Measurements from ENCODE around the gene TMEM163. TPM values are rescaled to one million over a fixed set of nuclear protein-coding genes. Genes with fewer than 3 reads are reported as not detected.

TMEM163 gene
- total RNA-seq, 1 donor from 2014 or later: not detected

GRCh38 chr2:134457765-134458472 is 260.9 kb downstream of the TMEM163 start:
- FAIRE-seq: no peak
- no peak overlapping the region for H3K4me3 ChIP-seq (ENCODE audit: low read depth, low read length)
- DNase-seq (ENCODE audit: low read depth): peak; percentile 8
- TF ChIP-seq CTCF (IDR thresholded peaks at IDR 0.05; ENCODE audit: insufficient read depth, low read length, severe bottlenecking): no peak
- no peaks in the 10 kb centered on the region for H3K36me3 ChIP-seq (ENCODE audit: control insufficient read depth, insufficient read depth, low read length)
- no peaks in the 10 kb centered on the region for H3K27me3 ChIP-seq (ENCODE audit: control insufficient read depth, insufficient read depth, low read length)

- FAIRE-seq: no peak
- H3K4me3 ChIP-seq (ENCODE audit: low read depth, low read length): no peak overlapping the region
- H3K36me3 ChIP-seq (ENCODE audit: control insufficient read depth, insufficient read depth, low read length): no peaks in the 10 kb centered on the region
- DNase-seq (ENCODE audit: low read depth): no peak
- no peak for TF ChIP-seq CTCF (IDR thresholded peaks at IDR 0.05; ENCODE audit: insufficient read depth, low read length, severe bottlenecking)
- H3K27me3 ChIP-seq (ENCODE audit: control insufficient read depth, insufficient read depth, low read length): no peaks in the 10 kb centered on the region
Measured at GRCh38 chr2:134457353-134457752, 261.4 kb downstream of the TMEM163 start.

- no peak for FAIRE-seq
- DNase-seq (ENCODE audit: low read depth): no peak
Measured at GRCh38 chr2:134455426-134455825, 263.4 kb downstream of the TMEM163 start.

GRCh38 chr2:134454931-134455330 is 263.9 kb downstream of the TMEM163 start:
- no peaks in the 10 kb centered on the region for H3K27me3 ChIP-seq (ENCODE audit: control insufficient read depth, insufficient read depth, low read length)
- H3K36me3 ChIP-seq (ENCODE audit: control insufficient read depth, insufficient read depth, low read length): no peaks in the 10 kb centered on the region
- TF ChIP-seq CTCF (IDR thresholded peaks at IDR 0.05; ENCODE audit: insufficient read depth, low read length, severe bottlenecking): no peak
- FAIRE-seq (no peak), DNase-seq (ENCODE audit: low read depth) (no peak)
- no peak overlapping the region for H3K4me3 ChIP-seq (ENCODE audit: low read depth, low read length)

More at GRCh38 chr2:134455426-134455825, 263.4 kb downstream of the TMEM163 start:
- H3K27me3 ChIP-seq (ENCODE audit: control insufficient read depth, insufficient read depth, low read length): no peaks in the 10 kb centered on the region
- TF ChIP-seq CTCF (IDR thresholded peaks at IDR 0.05; ENCODE audit: insufficient read depth, low read length, severe bottlenecking): no peak
- no peak overlapping the region for H3K4me3 ChIP-seq (ENCODE audit: low read depth, low read length)
- no peaks in the 10 kb centered on the region for H3K36me3 ChIP-seq (ENCODE audit: control insufficient read depth, insufficient read depth, low read length)

- DNase-seq (ENCODE audit: low read depth): no peak
- no peak for TF ChIP-seq CTCF (IDR thresholded peaks at IDR 0.05; ENCODE audit: insufficient read depth, low read length, severe bottlenecking)
- no peak for FAIRE-seq
- H3K27me3 ChIP-seq (ENCODE audit: control insufficient read depth, insufficient read depth, low read length): no peaks in the 10 kb centered on the region
- no peak overlapping the region for H3K4me3 ChIP-seq (ENCODE audit: low read depth, low read length)
- H3K36me3 ChIP-seq (ENCODE audit: control insufficient read depth, insufficient read depth, low read length): no peaks in the 10 kb centered on the region
Measured at GRCh38 chr2:134454426-134454825, 264.4 kb downstream of the TMEM163 start.

- no peak for TF ChIP-seq CTCF (IDR thresholded peaks at IDR 0.05; ENCODE audit: insufficient read depth, low read length, severe bottlenecking)
- DNase-seq (ENCODE audit: low read depth) (no peak), FAIRE-seq (no peak)
- H3K4me3 ChIP-seq (ENCODE audit: low read depth, low read length): no peak overlapping the region
- H3K36me3 ChIP-seq (ENCODE audit: control insufficient read depth, insufficient read depth, low read length): no peaks in the 10 kb centered on the region
- no peaks in the 10 kb centered on the region for H3K27me3 ChIP-seq (ENCODE audit: control insufficient read depth, insufficient read depth, low read length)
Measured at GRCh38 chr2:134453973-134454372, 264.8 kb downstream of the TMEM163 start.
